SHP77 (cell line): Measurements from ENCODE around the gene INPP1.
"Not testable (repeated sequence)": the region's sequence is repeated elsewhere in the genome, so short reads cannot be mapped to it uniquely, and the experiment has no call there.

Source experiments
- DNase-seq, 2 experiments: peaks; one replicate each; lab custom pipeline; 2025; lab: John Stamatoyannopoulos, UW

Gene INPP1

DNA sequence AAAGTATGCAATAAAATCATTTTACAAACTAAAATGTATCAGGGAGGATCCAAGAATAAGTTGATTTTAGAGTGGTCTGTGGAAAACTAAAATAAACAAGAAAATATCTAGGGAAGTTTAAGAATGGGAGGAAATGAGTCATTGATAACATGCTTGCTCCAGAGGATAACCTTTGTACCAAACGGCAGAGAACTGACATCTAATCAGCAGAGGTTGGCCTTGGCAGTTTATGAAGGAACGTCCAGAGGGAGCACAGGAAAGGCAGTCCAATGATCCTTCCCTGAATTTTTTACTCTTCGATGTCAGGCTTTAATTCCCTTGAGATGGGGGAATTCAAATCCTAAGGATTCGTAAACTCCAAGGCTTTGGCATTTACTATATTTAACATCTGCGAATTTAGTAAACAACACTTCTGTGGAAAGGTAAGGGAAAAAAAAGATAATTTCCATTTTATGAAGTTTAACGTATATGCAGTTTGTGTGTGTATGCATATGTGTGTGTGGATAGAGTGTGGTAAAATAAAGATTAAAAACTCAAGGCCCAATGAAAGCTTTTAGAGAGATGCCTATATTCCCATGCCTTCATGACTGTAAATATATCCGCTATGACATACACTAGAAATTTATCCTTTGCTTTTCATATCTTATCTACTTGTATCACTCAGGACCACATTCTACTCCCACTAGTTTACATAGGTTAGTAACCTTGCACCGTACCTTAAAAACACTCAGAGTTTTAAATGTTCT lies 8.7 kb upstream of the INPP1 start:
- no peak for DNase-seq

DNA sequence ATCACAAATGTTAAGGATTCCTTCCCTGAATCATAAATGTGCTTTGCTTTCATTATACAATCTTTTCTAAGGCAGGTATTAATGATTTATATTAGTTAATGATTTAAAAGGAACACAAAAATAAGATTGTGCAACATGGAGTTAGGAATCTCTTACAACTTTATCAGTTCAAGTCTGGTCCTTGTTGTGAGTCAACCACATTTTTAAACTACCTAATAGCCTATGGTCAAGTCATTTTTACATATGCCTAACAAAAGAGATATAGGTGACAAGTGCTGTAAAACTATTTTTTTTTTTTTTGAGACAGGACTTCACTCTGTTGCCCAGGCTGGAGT lies 8.2 kb upstream of the INPP1 start:
- DNase-seq: no peak

DNA sequence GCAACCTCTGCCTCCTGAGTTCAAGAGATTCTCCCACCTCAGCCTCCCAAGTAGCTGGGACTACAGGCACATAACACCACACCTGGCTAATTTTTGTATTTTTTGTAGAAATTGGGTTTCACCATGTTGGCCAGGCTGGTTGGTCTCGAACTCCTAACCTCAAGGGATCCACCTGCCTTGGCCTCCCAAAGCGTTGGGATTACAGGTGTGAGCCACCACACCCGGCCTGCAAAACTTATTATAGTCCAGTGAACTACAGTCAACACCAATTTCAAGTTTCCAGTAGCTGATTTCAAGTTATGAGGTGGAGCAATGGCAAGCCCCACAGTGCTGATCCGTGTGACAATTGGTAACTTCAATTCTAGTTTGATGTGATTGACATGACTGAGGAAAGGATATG lies 7.8 kb upstream of the INPP1 start:
- not testable (repeated sequence) for DNase-seq

DNA sequence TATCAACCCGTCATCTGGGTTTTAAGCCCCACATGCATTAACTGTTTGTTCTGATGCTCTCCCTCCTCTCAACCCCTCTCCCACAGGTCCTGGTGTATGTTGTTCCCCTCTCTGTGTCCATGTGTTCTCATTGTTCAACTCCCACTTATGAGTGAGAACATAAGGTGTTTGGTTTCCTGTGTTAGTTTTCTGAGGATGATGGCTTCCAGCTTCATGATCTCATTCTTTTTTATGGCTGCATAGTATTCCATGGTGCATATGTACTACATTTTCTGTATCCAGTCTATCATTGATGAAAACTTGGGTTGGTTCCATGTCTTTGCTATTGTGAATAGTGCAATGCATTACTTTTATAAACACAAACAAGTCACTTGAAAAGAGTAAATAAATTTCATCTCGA lies 7.0 kb upstream of the INPP1 start:
- no peak for DNase-seq

DNA sequence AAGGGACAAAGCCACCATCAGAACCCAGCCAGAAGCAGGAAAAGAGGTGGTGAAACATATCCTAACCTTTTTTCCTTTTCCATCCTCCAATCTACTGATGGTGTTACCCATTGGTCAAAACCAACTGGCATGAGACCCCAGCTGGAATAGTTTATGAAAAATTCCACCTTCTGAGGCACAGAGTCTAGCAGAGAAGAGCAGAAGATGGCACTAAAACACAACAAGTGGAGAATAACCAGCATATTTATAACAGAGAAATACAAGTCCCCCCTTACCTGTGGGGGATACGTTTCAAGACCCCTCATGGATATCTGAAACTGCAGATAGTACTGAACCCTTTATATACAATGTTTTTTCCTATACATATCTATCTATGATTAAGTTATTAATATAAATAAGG lies 4.9 kb upstream of the INPP1 start:
- DNase-seq: no peak

DNA sequence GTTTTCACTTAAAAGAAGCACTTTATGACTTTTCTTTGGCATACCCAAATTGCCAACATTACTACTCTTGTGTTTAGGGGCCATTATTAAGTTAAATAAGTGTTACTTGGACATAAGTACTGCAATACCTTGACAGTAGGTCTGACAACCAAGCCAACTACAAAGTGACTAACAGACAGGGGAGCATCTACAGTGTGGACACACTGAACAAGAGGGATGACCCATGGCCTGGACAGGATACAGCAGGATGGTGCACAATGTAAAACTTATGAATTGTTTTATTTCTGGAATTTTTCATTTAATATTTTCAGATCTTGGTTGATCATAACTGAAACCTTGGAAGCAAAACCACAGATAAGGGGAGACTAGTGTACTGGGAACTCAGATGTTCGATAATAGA lies 4.0 kb upstream of the INPP1 start:
- DNase-seq: no peak

DNA sequence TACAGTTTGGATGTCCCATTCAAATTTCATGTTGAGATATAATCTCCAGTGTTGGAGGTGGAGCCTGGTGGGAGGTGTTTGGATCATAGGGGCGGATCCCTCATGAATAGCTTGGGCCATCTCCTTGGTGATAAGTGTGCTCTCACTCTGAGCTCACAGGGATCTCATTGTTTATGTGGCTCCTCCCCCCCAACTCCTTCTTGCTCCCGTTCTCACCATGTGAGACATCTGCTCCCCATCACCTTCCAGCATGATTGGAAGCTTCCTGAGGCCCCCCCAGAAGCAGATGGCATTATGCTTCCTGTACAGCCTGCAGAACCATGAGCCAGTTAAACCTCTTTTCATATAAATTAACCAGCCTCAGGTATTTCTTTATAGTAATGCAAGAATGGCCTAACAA lies 3.0 kb upstream of the INPP1 start:
- peak in 1 of 2 experiments; percentile 8 for DNase-seq

DNA sequence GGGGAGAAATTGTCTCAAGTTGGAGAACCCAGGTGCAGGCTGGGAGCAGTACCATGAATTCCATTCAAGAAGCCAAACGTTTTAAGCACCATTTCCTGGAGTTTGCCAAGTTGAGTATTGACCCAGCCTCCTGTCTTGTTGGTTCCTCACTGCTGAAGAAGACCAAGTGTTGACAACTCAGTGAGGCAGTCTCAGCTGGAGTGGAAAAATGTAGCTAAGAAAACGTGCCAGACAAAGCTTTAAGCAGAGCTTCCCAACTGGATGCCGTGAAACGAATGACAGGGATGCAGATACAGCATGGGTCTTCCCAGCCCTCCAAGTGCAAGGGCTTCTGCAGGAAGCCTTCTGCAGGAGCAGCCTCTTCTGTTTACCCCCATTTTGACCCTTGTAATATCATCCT lies 778 bp upstream of the INPP1 start:
- no peak for DNase-seq

DNA sequence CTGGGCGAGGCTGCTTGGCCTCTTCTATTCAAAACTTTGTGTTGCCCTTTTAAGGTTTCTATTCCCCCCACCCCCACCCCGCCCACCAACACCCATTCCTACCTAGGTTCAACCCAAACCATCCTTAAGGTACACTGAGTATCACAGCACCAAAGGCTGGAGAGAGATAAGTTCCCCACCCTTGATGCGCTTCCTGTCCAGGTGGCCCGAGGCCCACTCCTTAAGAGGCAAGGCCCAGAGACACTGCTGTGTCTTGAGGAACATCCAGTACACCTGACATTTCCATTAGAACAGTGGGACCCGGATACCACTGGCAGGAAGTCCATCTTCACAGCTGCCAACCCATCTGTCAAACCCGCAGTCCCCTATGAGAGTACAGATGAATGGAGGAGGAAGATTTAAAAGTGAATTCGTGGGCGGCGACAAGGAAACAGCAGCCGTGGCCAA lies 277 bp upstream of the INPP1 start:
- DNase-seq: no peak

DNA sequence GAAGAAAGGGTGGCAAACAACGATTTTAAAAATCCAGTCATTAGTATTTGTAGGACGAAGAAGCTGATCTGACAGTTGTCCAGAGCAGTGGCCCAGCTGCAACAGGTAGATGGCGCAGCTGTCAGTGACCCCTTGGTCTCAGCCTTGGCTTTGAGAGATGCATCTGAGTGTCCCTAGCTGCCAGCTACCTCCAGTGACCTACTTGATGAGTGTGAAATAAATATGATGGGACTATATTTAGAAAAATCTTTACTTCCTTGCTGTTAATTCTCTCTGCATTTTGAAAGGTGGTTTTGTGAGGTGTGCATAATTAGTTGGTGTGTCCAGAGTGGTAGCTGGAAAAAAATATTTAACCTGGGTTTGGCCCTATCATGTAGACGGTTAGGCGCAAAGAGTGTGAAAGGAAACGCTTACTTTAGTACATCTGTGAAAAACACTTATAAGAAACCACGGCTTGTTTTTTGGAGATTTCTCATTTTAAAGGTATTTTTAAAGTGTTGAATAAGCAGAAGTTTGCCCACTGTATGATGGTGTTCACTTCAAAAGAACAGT lies 963 bp downstream of the INPP1 start:
- DNase-seq: peak; percentile 48 to 54

DNA sequence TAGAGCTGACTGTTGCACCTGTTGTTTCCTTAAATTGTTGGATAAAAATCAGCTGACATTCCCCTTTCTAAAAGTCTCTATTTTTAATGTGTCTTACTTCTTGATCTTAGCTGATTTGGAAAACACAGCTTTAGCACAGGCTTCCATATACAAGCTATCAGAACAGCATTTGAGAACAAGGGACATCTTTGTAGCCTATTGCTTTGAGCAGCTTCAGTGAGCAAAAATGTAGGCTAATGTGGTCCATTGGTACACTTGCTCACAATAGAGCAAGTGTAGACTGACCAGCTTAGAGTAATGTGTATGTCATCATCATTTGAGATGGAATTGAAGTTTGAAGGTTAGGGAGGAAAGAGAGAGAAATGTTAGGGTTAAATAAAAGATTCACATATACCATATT lies 7.0 kb downstream of the INPP1 start:
- DNase-seq: no peak

DNA sequence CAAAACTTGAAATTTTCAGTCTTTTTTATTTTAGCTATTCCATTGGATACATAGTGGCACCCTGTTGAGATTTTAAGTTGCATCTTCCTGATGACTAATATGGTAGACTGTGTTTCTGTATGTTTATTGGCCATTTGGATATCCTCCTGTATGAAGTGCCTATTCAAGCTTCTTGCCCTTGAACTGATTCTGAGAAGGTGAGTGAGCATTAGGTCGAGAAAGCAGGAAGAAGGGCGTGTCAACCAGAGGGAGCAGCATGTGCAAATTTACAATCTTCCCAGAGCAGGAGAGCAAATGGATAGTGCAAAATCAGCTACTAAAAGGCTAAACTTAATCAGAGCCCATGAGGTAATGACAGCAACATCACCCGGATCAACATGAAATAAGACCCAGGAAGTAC lies 8.6 kb downstream of the INPP1 start:
- DNase-seq: no peak

DNA sequence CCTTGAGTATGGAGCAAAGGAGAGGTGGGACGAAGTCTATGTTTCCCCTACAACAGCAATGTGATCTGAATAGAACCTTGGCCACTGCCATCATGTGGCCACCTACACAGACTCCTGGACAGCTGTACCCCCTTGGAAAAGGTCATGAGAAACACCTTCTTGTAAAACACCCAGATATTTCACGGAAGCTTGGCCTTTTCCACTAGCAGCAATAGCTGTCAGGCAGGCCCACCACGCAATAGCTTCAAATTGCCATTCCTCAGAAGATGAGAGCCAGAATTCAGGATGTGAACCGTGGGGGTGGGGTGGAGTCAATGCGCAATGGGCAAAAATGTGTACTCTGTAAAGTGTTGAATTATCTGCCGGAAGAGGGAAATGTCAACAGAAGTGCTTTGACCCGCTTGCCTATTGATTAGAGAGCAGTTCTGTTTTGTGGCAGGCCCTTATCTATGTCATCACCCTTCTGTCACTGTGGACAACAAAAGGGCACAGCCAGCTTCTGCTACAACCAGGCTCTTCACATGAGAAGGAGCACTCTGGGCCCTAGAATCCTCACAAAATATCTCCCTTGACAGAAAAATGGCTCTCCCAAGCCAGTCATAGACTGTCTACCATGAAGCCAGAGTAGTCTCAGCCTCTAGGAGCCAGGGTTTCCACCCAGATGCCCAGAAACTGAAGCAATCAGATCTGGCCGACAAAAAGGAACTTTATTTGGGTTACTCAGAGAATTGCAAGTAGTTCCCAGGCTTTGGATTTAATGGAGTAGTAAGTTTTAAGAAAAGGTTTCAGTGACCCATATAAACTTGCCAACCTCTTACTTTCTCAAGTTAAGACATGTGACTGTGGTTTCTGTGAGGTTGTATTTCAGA lies 9.5 kb downstream of the INPP1 start:
- peak; percentile 67 to 68 for DNase-seq

DNA sequence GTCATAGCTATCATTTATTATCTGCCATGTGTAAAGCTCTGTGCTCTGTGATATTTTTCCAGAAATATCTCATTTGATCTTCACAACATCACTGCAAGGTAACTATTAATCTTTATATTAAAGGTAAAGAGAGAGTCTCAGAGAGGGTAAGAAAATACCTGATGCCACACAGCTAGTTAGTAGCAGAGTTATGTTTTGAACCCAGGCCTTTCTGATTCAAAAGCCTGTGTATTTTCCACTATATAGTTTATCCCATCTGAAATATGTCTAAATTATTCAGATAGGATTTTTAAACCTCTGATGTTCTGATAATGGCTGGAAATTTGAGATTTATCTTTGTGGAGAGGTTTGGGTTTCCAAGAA lies 10.1 kb downstream of the INPP1 start:
- DNase-seq: no peak

DNA sequence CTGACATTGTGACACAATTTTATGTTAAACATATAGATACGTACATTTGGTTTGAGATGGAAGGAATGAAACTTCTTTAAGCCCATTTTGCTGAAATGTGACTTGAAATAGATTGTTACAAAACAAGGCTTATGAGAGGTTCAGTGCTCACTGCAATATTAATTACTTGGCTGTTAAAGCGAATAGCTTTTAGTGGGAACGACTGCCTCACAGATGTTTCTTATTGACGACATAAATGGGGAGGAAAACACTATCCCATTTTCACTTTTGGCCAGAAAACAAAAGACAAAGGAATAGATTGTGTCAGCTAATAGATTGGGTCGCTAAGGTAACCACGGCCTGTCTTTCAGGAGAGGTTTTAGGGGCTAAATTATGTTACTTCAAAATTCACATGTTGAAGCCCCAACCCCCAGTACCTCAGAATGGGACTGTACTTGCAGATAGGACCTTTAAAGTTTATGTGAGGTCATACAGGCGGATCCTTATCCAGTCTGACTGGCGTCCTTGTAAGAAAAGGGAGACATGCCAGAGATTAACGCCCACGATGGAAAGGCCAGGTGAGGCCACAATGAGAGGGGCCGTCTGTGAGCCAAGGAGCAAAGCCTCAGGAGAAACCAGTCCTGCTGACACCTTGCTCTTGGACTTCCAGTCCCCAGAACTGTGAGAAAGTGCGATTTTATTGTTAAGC lies 10.8 kb downstream of the INPP1 start:
- DNase-seq: no peak

DNA sequence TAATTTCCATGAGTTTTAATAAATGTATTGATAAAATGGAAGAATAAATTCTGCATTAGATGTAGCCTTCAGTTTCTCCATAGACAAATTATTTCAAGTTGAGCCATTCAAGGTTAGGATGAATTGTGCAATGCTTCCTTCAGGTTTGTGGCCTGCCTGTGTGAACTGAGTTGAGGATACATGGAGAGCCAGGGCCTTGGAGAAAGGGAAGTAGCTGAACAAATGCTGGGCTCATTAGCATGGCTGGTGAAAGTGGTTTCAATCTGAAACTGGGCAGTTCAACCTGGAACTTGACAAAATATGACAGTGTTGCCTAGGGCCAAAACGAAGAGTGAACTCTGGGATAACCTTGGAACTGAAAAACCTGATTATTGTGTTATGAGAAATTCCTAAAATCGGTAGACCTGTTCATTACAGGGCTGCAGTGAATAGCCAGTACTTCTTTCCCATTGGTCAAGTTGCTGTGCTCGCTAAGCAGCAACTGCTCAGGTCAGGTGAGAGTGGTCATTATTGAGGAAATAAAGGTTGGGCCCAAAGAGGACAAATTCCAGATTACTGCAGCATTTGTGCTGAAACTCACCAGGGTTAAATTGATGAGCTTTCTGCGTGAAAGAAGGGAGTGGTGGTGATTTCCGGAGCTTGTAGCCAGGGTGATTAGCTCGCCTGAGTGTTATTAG lies 12.7 kb downstream of the INPP1 start:
- DNase-seq: peak; percentile 11 to 35

DNA sequence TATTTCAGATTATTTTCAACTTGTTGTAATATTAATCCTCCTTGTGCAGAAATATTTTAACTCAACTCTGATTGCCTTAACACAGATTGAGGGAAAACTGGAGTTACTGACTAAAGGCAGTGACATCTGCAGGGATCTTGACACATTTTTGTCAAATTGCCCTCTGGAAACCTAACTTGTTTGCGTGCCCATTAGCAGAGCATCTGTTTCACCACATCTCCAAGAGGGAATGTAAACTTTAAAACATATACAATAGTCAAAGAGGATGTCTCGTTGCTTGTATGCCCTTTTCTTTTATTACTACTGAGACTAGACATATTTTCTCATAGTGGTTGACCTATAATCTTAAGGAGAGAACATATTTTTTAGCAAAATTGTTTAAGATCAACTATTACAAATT lies 14.2 kb downstream of the INPP1 start:
- DNase-seq: no peak

DNA sequence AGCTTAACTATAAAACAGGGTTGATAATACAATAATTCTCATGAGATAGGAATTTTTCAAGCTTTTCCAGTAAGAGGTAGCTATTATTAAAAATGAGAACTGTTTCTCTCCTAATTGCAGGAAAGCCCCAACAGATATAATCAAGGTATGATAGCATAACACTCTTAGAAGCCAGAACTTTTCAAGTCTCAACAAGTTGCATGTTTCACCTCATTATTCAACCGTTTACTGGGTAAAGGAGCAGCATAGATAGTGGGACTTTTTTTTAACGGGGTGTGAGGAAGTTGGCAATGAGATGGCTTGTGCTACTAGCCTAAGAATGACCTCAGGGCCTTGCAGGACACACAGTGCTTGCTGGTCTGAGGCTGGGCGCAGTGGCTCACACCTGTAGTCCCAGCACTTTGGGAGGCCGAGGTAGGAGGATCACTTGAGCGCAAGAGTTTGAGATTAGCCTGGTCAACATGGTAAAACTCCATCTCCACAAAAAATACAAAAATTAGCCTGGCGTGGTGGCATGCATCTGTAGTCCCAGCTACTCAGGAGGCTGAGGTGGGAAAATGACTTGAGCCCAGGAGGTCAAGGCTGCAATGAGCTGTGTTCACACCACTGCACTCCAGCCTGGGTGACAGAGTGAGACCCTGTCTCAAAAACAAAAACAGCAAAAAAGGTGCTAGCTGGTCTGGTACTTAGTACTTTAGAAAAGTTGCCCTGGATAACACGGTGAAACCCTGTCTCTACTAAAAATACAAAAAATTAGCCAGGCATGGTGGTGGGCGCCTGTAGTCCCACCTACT lies 15.5 kb downstream of the INPP1 start:
- not testable (repeated sequence) for DNase-seq

DNA sequence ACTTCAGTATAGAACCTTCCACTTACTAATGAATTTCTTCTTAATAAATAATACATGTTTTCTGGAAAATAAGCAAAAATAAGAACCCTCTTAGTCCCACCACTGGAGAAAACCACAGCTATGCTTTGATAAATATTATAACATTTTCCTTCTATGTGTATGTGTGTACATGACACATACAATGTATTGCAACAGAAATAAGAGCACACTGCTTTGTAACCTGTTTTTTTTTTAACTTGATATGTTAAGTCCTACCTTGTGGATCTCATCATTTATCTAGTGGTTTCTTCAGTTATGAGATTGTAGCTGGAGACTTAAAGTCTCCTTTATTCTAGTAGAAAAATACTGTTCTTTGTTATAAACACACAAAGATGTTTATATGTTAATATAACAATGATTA lies 17.2 kb downstream of the INPP1 start:
- DNase-seq: no peak

DNA sequence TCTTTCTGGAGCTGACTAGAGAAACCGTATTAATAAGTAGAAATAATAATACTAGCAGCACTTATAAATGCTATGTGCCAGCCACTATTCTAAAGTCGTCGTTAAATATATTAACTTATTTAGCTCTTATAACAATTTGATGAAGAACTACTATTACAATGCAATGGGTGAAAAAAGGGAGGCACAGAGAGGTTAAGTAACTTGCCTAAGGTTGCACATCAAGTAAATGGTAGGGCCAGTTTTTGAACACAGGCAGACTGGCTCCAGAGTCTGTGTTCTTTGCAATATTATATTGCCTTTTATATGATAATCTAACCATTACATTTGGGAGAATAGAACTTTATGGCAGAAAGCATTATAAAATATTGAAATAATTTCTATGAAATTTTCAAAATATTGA lies 17.6 kb downstream of the INPP1 start:
- no peak for DNase-seq

DNA sequence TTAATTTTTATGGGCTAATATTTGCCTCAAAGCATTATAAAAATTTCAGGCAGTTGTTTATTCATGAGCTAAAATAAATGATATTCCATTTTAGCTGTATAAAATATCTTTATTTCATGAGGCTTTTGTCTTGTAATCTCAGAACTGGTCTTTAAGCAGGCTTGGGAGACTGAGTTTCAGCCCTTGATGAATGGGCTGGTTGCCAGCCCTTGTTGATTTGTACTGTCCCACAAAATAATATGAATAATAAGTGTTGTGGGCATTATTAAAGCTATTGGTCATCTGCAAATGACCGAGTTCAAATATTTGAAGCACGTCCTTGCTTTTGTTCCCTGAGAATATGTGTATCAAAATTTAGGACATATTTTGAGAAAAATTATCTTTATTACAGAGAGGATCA lies 18.2 kb downstream of the INPP1 start:
- DNase-seq: no peak
